ENCODE measurements around the gene RPRD1B. TPM values are rescaled to one million over a fixed set of nuclear protein-coding genes. Genes with fewer than 3 reads are reported as not detected.
A peak's percentile ranks its signal among the peaks of the same experiment; 100 is the strongest.

RPRD1B gene
- total and polyA plus RNA-seq, 2 of the 13 experiments (the other 11 are each of a cell fraction or from before 2014, with no cell fraction given), result 31.1 to 41.5 TPM

- TF ChIP-seq FOXO1 (CRISPR knock-in tag; IDR thresholded peaks at IDR 0.05) (no peak), TFAP4 (IDR thresholded peaks at IDR 0.05; ENCODE audit: borderline replicate concordance, low read depth) (peak; percentile 15; the same call in 1 of the 2 replicates), MIER2 (CRISPR knock-in tag; IDR thresholded peaks at IDR 0.05) (peak; percentile 70; the same call in 1 of the 2 replicates), RAD51 (IDR thresholded peaks at IDR 0.05; ENCODE audit: borderline replicate concordance) (no peak), PITX1 (CRISPR knock-in tag; IDR thresholded peaks at IDR 0.05) (peak; percentile 82), ZBTB20 (CRISPR knock-in tag; IDR thresholded peaks at IDR 0.05; ENCODE audit: borderline replicate concordance, low read depth) (no peak), TP53 (CRISPR knock-in tag; conservative IDR thresholded peaks at IDR 0.05) (no peak), PRDM10 (CRISPR knock-in tag; IDR thresholded peaks at IDR 0.05; ENCODE audit: low read depth) (0 out of 2 replicates have a peak, but pooled peaks have one; percentile 41), FOXA1 (IDR thresholded peaks at IDR 0.05) (no peak; the same call in 1 of the 2 replicates), FOXA1 (CRISPR knock-in tag; IDR thresholded peaks at IDR 0.05) (peak; percentile 94), ZBTB39 (CRISPR knock-in tag; IDR thresholded peaks at IDR 0.05) (peak; percentile 54; the same call in 1 of the 2 replicates), ZNF256 (CRISPR knock-in tag; conservative IDR thresholded peaks at IDR 0.05) (no peak), CREM (IDR thresholded peaks at IDR 0.05) (peak; percentile 60; the same call in 1 of the 2 replicates), CREM (CRISPR knock-in tag; IDR thresholded peaks at IDR 0.05) (no peak), RFX3 (CRISPR knock-in tag; IDR thresholded peaks at IDR 0.05) (no peak), ZNF792 (CRISPR knock-in tag; IDR thresholded peaks at IDR 0.05) (peak; percentile 66), ZNF639 (CRISPR knock-in tag; conservative IDR thresholded peaks at IDR 0.05) (peak; percentile 64; the same call in 1 of the 2 replicates), ARID5B (CRISPR knock-in tag; IDR thresholded peaks at IDR 0.05) (peak; percentile 89)
These were observed 26.3 kb downstream of the RPRD1B start (continued) for GRCh38 chr20:38059832-38060231.
